Epithelial cell of esophagus (primary cell): ENCODE results near the gene GABRA5.
A peak's percentile ranks its signal among the peaks of the same experiment; 100 is the strongest.
"Not testable (repeated sequence)": the region's sequence is repeated elsewhere in the genome, so short reads cannot be mapped to it uniquely, and the experiment has no call there.

Experiments used
- DNase-seq: peaks from one replicate; pipeline ENCODE4 v3.0.0; 2010; ENCODE audit warnings: low read depth
- H3K4me3 ChIP-seq: 2 replicates; pipeline ENCODE4 v1.5.1; 2011; ENCODE audit warnings: mild to moderate bottlenecking, low read length, control low read depth
- CTCF ChIP-seq: IDR thresholded peaks from 2 replicates; pipeline ENCODE4 v1.5.1; 2011; ENCODE audit warnings: low read depth, mild to moderate bottlenecking, low read length, control low read depth, inconsistent platforms; ENCODE audit not compliant: insufficient read depth; ENCODE audit errors: missing control alignments

Gene GABRA5

GRCh38 chr15:26890988-26891387, 24.1 kb downstream of the GABRA5 start:
- H3K4me3 ChIP-seq: no peak overlapping the region
- no peak for TF ChIP-seq CTCF
- no peak for DNase-seq

GRCh38 chr15:26891448-26892181, 24.8 kb downstream of the GABRA5 start:
- peak; percentile 69 for DNase-seq
- H3K4me3 ChIP-seq: peak overlapping the region; percentile 14
- TF ChIP-seq CTCF: peak; percentile 77

GRCh38 chr15:26892182-26892518, 25.3 kb downstream of the GABRA5 start:
- no peak overlapping the region for H3K4me3 ChIP-seq
- no peak for TF ChIP-seq CTCF
- DNase-seq: no peak

GRCh38 chr15:26892678-26893077, 25.8 kb downstream of the GABRA5 start:
- DNase-seq: no peak
- no peak for TF ChIP-seq CTCF
- no peak overlapping the region for H3K4me3 ChIP-seq

- DNase-seq: no peak
- TF ChIP-seq CTCF: no peak
- no peak overlapping the region for H3K4me3 ChIP-seq
Measured at GRCh38 chr15:26893351-26894065, 26.6 kb downstream of the GABRA5 start.

- DNase-seq: no peak
- no peak for TF ChIP-seq CTCF
- H3K4me3 ChIP-seq: no peak overlapping the region
Measured at GRCh38 chr15:26894181-26894580, 27.3 kb downstream of the GABRA5 start.

- H3K4me3 ChIP-seq, DNase-seq: not testable (repeated sequence)
Measured at GRCh38 chr15:26895346-26895745, 28.5 kb downstream of the GABRA5 start.
